GM13976 (cell line): Measurements from ENCODE around the gene STN1.

Experiments
- DNase-seq: peaks from one replicate; pipeline ENCODE4 v3.0.0; 2012; ENCODE audit warnings: low spot score
- CTCF ChIP-seq: IDR thresholded peaks from 2 replicates; pipeline ENCODE4 v1.5.1; 2012; ENCODE audit warnings: borderline replicate concordance, mild to moderate bottlenecking; ENCODE audit not compliant: insufficient read depth; ENCODE audit errors: extremely low read depth, missing control alignments, control extremely low read depth
- in situ Hi-C: fragments of 300-500 bp; cut with MboI; formaldehyde crosslinking; loops from one replicate; pipeline ENCODE4 v1.12.0; 2022; ENCODE audit warnings: low sequenced_read_pairs, mixed read lengths, inconsistent platforms; ENCODE audit not compliant: unreplicated experiment

STN1 gene

DNA sequence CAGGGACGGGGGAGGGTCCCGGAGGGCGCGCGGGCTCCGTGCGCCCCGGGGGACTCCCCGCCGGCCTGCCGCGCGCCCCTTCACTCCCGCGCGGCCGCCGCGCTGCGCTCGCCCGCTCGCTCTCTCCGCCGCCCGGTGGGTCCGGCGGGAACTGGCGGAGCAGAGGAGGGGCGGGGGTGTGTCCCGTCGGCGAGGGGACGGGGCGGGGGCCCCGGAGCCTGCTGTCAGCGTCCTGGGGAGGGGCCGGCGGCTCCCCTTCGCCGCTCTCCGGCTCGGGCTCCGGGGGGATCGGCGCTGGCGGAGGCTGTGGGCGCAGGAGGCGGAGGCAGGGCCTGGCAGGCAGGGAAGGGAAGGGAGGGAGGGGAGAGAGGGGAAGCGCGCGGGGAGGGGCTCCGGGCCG, 62.6 kb downstream of the STN1 start, which contains the start of gene SH3PXD2A:
SH3PXD2A (minus strand) TSS at position 153 of the 400 bp plus-strand sequence. CDS start 310 bp downstream, outside the sequence.
- no peak for TF ChIP-seq CTCF
- in situ Hi-C loops, result no loop called here
- peak; percentile 66 for DNase-seq

GRCh38 chr10:103854686-103855391, 63.1 kb downstream of the STN1 start:
- in situ Hi-C loops, result no loop called here
- DNase-seq, result peak; percentile 53
- no peak for TF ChIP-seq CTCF

GRCh38 chr10:103854265-103854685, 63.7 kb downstream of the STN1 start:
- TF ChIP-seq CTCF, result no peak
- DNase-seq, result no peak
- in situ Hi-C loops, result no loop called here

GRCh38 chr10:103853428-103854264, 64.3 kb downstream of the STN1 start:
- in situ Hi-C loops, result no loop called here
- TF ChIP-seq CTCF, result no peak
- no peak for DNase-seq

- in situ Hi-C loops, result no loop called here
- TF ChIP-seq CTCF, result no peak
- DNase-seq, result no peak
Measured at GRCh38 chr10:103852856-103853255, 65.1 kb downstream of the STN1 start.

DNA sequence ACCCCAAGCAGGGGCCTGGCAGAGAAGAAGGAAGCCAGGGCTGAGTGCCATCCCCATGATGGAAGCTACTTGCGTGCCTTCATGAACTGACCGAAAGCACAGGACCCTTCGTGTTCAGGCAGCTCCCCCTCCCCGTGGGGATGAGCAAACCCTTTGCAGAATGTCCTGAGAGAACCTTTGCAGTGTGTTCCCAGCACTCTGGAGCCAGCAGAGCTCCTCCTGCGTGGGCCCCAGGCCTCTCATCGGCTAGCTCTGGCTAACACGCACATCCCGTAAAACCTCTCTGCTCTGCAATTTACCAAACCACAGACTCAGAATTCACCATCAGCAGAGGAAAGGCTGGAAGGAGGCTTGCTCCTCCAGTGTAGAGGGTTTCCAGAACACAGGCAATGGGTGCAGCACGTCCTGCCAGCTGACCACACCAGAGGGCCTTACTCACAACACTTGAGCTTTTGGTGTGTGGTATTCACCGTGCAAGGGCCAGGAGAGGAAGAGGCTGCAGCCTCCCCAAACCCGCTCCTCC, 65.7 kb downstream of the STN1 start:
- in situ Hi-C loops, result no loop called here
- TF ChIP-seq CTCF, result no peak
- DNase-seq, result no peak
